Ovary (tissue), 9 donors: ENCODE data around the gene ACKR2. TPM values are rescaled to one million over a fixed set of nuclear protein-coding genes. Genes with fewer than 3 reads are reported as not detected.

Source experiments
- DNase-seq, 5 donors: peaks; one replicate each; pipeline ENCODE4 v3.0.0-alpha.2; 2019 to 2020
- H3K27ac ChIP-seq, 2 donors: fragments of 200-600 bp; one replicate each; pipeline versions ENCODE4 v1.5.1 to v1.8.0; 2019 to 2022
- H3K27me3 ChIP-seq: fragments of 200-600 bp; one replicate; pipeline ENCODE4 v1.8.0; 2022
- H3K36me3 ChIP-seq: fragments of 200-600 bp; sonication (generic); one replicate; pipeline ENCODE4 v1.5.1; 2019
- H3K4me1 ChIP-seq: one replicate; pipeline ENCODE4 v1.8.1; 2013; ENCODE audit warnings: mild to moderate bottlenecking, moderate library complexity; ENCODE audit not compliant: insufficient read depth
- H3K4me3 ChIP-seq: fragments of 200-600 bp; sonication (generic); one replicate; pipeline ENCODE4 v1.5.1; 2017
- H3K9me3 ChIP-seq, 2 donors: fragments of 200-600 bp in 1 of 2; sonication (generic) in 1 of 2; one replicate each; pipeline versions ENCODE4 v1.5.1 to v1.8.1; 2013 to 2019; ENCODE audit warnings: mild to moderate bottlenecking in 1 of 2, moderate library complexity in 1 of 2
- CTCF ChIP-seq, 3 donors: fragments of 450-650 bp in 2 of 3; fragments of 200-600 bp in 1 of 3; IDR thresholded peaks; one replicate each; pipeline versions ENCODE4 v1.5.1 to v1.8.0; 2016 to 2022; ENCODE audit warnings: antibody characterized with exemption in 3 of 3, mild to moderate bottlenecking in 1 of 3
- EP300 ChIP-seq: sonication (generic); formaldehyde crosslinking; IDR thresholded peaks from one replicate; pipeline ENCODE4 v1.6.1; 2017; ENCODE audit warnings: antibody characterized with exemption
- POLR2A ChIP-seq: fragments of 450-650 bp; IDR thresholded peaks from one replicate; pipeline ENCODE4 v1.6.1; 2017; ENCODE audit warnings: antibody characterized with exemption, mild to moderate bottlenecking, moderate library complexity
- WGBS, 3 donors: extraction: QIAGEN DNeasy Blood & Tissue Kit in 1 of 3; methylation state at CpG; one replicate each; pipeline versions ENCODE4 v1.1.5 to v1.1.7; 2013 to 2017; 5-methylcytosine and 5-hydroxymethylcytosine counted together
- intact Hi-C, 4 donors: fragments of 100-400 bp; cut with DNase I; formaldehyde crosslinking; loops; one replicate each; pipeline versions ENCODE4 v1.11.0 to v1.15.1; 2022 to 2023
- polyA plus RNA-seq, 2 donors: library from polyadenylated mRNA; stranded (reverse); fragments of 200-250 nt in 1 of 2; fragments of 350-450 nt in 1 of 2; fragmentation: Illumina TruSeq in 1 of 2; extraction: RNeasy Lipid Tissue Mini Kit (QIAGEN cat#74804) in 1 of 2; gene quantifications; one replicate each; pipeline ENCODE4 v1.2.3, GENCODE V29; 2013 to 2014
- total RNA-seq, 7 donors: library from RNA; depleted of rRNA in 2 of 7; stranded (reverse); fragments of >200 nt in 2 of 7; fragmentation: NEBNext Ultra II Directional in 3 of 7; extraction: Animal tissue kit (Norgen Biotek cat#: 25700) in 3 of 7; gene quantifications; one replicate each; pipeline versions ENCODE4 v1.1.0 to v1.2.4, GENCODE V29; 2016 to 2023
- donor health status: DM: no; HTN: no; CAD: no; lungs with moderate emphysema.
- donor health status: DM: no; HTN: no; CAD: no.
- donor health status: Bipolar disorder and iron deficiency.
- donor health status: DM: yes; HTN: yes; CAD: no.
- donor health status: DM: no; HTN: no; CAD: no.
- donor health status: DM: yes; HTN: yes; CAD: no.

The ACKR2 gene
- total and polyA plus RNA-seq, 9 donors: 0.33 to 4.4 (median 1.0) TPM

- no peaks in the 10 kb centered on the region for H3K36me3 ChIP-seq
- H3K4me3 ChIP-seq: no peak overlapping the region
- H3K4me1 ChIP-seq: no peaks in the 10 kb centered on the region
- H3K27me3 ChIP-seq: no peaks in the 10 kb centered on the region
- no peak overlapping the region for H3K27ac ChIP-seq
- 79 to 84% (median 82%) methylated on average over 7 of the region's 7 CpGs for WGBS, 3 donors
- H3K9me3 ChIP-seq: no peaks in the 10 kb centered on the region
- DNase-seq: no peak
- no peak for TF ChIP-seq EP300
- TF ChIP-seq POLR2A: no peak
- TF ChIP-seq CTCF (IDR thresholded peaks at IDR 0.05): no peak
- intact Hi-C loops: no loop called here
Measured at GRCh38 chr3:42867138-42867537, 57.9 kb downstream of the ACKR2 start.

- H3K36me3 ChIP-seq: no peaks in the 10 kb centered on the region
- intact Hi-C loops: no loop called here
- 67 to 77% (median 70%) methylated on average over 5 of the region's 5 CpGs for WGBS, 3 donors
- DNase-seq: no peak
- no peaks in the 10 kb centered on the region for H3K27me3 ChIP-seq
- H3K9me3 ChIP-seq: no peaks in the 10 kb centered on the region
- no peak overlapping the region for H3K27ac ChIP-seq
- H3K4me1 ChIP-seq: no peaks in the 10 kb centered on the region
- H3K4me3 ChIP-seq: no peak overlapping the region
- TF ChIP-seq CTCF (IDR thresholded peaks at IDR 0.05): no peak
- TF ChIP-seq EP300: no peak
- no peak for TF ChIP-seq POLR2A
Measured at GRCh38 chr3:42868841-42869240, 59.6 kb downstream of the ACKR2 start.

- TF ChIP-seq EP300 (no peak), POLR2A (no peak), CTCF (IDR thresholded peaks at IDR 0.05) (no peak)
- H3K4me1 ChIP-seq: no peaks in the 10 kb centered on the region
- H3K4me3 ChIP-seq: no peak overlapping the region
- 24 to 40% (median 28%) methylated on average over 5 of the region's 5 CpGs for WGBS, 3 donors
- no peaks in the 10 kb centered on the region for H3K36me3 ChIP-seq
- DNase-seq: no peak
- intact Hi-C loops: no loop called here
- no peaks in the 10 kb centered on the region for H3K27me3 ChIP-seq
- H3K9me3 ChIP-seq: no peaks in the 10 kb centered on the region
- no peak overlapping the region for H3K27ac ChIP-seq
Measured at GRCh38 chr3:42871592-42872196, 62.4 kb downstream of the ACKR2 start.

GRCh38 chr3:42872718-42873117 lies 63.5 kb downstream of the ACKR2 start:
- no peak for TF ChIP-seq CTCF (IDR thresholded peaks at IDR 0.05)
- no peak for TF ChIP-seq EP300
- TF ChIP-seq POLR2A: no peak
- H3K4me3 ChIP-seq: no peak overlapping the region
- intact Hi-C loops: no loop called here
- H3K36me3 ChIP-seq: no peaks in the 10 kb centered on the region
- 65 to 69% (median 68%) methylated on average over 1 of the region's 1 CpG for WGBS, 3 donors
- H3K27ac ChIP-seq: no peak overlapping the region
- no peaks in the 10 kb centered on the region for H3K9me3 ChIP-seq
- H3K4me1 ChIP-seq: no peaks in the 10 kb centered on the region
- no peak for DNase-seq
- no peaks in the 10 kb centered on the region for H3K27me3 ChIP-seq
